Left renal pelvis (tissue), 4 donors: Measurements from ENCODE around the gene PEX10. TPM values are rescaled to one million over a fixed set of nuclear protein-coding genes. Genes with fewer than 3 reads are reported as not detected.
"Not testable (repeated sequence)": the region's sequence is repeated elsewhere in the genome, so short reads cannot be mapped to it uniquely, and the experiment has no call there.

Experiments
- DNase-seq, 4 donors: peaks; one replicate each; pipeline ENCODE4 v3.0.0-alpha.2; 2013; ENCODE audit warnings: low read depth in 4 of 4, low spot score in 3 of 4
- polyA plus RNA-seq, 4 donors: library from polyadenylated mRNA; unstranded; fragments of 120-200 nt; gene quantifications; one replicate each; pipeline ENCODE4 v1.2.1, GENCODE V29; 2013; ENCODE audit not compliant: insufficient read length in 4 of 4

The PEX10 gene
- polyA plus RNA-seq, 4 donors, result 12.4 to 29.9 (median 20.1) TPM

- DNase-seq, result no peak
Measured at GRCh38 chr1:2443277-2444137, 31.1 kb upstream of the PEX10 start.

DNA sequence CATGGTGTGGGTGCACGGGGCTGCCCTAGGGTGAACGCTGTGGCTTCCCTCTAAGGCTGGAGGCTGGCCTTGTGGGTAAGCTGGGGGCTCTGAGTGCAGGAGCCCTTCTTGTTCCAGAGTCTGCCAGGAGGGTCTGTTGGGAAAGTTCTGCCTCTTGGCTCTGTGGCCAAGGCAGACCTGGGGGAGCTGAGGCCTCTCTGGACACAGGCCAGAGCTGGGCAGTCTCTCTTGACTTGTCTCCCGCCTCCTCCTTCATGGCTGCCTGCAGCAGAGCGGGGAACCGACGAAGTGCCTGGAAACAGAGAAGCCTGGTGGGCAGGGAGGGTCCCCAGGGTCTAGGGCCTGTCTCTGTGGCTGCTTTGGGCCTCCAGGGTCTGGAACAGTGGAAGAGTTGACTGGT, 30.3 kb upstream of the PEX10 start:
- no peak for DNase-seq

- no peak for DNase-seq
Measured at GRCh38 chr1:2441746-2442145, 29.4 kb upstream of the PEX10 start.

DNA sequence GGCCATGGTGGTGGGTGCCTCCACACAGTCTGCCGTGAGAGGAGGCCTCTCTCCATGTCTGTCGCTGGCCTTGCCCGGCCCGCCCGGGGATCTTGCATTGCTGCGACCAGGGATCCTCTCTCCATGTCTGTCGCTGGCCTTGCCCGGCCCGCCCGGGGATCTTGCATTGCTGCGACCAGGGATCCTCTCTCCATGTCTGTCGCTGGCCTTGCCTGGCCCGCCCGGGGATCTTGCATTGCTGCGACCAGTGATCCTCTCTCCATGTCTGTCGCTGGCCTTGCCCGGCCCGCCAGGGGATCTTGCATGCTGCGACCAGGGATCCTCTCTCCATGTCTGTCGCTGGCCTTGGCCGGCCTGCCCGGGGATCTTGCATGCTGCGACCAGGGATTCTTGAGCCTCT, 28.0 kb upstream of the PEX10 start:
- DNase-seq, result not testable (repeated sequence)

- DNase-seq, result no peak
Measured at GRCh38 chr1:2439369-2439768, 27.0 kb upstream of the PEX10 start.

- no peak for DNase-seq
Measured at GRCh38 chr1:2438641-2439040, 26.3 kb upstream of the PEX10 start.

- DNase-seq, result no peak
Measured at GRCh38 chr1:2438038-2438437, 25.7 kb upstream of the PEX10 start.

DNA sequence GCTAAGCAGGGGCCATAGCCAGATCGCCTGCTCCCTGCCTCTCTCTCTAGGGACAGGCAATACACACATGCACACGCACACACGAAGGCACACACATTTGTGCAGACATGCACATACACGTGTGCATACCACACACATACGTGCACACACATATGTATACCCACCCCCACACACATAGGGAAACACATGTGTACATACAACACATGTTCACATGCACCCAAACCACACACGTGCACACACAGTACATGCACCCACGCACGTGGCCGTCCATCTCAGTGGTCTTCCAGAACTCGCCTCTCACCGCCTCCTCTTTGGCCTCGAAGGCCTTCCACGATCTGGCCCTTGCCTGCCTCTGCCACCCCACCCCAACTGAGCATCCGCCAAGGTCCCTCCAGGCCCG, 25.3 kb upstream of the PEX10 start:
- DNase-seq, result no peak

GRCh38 chr1:2436876-2437275, 24.5 kb upstream of the PEX10 start:
- DNase-seq, result no peak

GRCh38 chr1:2435746-2436355, 23.5 kb upstream of the PEX10 start:
- no peak for DNase-seq

DNA sequence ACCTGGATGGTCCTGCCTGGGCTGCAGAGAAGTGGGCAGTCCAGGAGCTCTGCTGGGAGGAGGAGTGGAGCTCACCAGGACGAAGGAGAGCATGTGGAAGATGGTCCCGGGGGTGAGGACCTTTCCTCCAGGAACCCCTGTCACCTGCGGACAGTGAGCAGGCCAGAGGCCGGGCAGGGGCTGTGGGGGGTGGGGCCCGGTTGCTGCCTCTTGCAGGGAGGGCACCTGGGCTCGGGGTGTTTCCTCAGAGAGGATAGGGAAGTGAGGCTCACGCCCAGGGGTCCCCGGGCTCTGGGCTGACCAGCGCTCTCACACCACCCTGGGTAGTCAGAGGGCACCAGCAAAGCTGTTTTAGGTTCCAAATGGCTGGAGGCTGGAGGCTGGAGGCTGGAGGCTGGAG, 22.7 kb upstream of the PEX10 start:
- DNase-seq, result no peak

DNA sequence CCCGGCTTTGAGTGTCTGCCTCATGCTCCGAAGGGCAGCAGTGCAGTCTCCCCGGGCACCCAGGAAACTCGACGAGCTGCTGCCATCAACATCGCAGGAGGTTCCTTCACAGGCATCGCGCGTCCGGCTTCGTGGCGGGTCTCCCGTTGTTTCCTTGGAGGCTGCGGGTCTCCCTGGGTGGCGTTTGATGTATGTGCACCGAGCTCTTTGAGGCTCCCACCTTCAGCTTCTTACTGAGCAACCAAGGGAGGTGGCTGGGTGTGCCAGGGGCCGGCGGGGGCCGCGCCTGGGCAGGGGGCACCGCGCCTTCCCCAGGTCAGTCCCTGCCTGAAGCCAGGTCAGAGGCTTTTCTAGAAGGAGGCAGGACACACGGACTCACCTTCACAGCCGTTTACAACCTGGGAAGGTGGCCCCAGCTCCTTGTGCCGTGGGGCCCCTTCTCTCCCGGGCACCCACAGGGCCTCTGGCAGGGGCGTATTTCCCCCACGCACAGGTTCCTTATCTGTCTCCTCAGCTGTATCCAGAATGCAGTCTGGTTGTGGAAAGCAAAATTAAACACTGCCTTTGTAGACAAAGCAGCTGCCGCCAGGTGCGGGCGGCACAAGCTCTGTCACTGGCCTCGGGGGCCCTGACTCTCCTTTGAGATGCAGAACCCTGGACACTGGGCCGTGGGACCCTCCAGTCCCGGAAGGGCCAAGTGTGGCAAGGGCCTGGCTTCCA, 21.7 kb upstream of the PEX10 start:
- DNase-seq, result no peak

DNA sequence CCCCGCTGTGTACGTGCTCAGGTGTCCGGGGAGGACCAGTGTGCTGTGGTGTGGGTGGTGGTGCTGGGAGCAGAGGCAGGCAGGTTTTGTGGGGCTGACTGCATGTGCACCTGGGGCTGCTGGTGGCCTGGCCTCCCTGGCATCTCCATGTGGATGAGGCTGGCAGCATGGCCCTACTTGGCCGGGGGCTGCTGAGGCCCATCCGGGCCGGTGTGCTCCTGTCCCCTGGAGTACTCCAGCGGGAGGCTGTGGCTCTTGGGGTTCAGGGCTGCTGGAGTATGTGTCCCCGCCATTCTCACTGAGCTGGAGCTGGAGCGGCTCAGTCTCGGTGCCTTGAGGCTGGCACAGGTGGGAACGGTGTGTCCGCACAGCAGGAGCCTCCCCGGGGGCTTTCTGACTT, 20.8 kb upstream of the PEX10 start:
- DNase-seq, result no peak

- DNase-seq, result no peak
Measured at GRCh38 chr1:2432441-2432844, 20.1 kb upstream of the PEX10 start.

GRCh38 chr1:2431518-2431917, 19.2 kb upstream of the PEX10 start:
- DNase-seq, result no peak

DNA sequence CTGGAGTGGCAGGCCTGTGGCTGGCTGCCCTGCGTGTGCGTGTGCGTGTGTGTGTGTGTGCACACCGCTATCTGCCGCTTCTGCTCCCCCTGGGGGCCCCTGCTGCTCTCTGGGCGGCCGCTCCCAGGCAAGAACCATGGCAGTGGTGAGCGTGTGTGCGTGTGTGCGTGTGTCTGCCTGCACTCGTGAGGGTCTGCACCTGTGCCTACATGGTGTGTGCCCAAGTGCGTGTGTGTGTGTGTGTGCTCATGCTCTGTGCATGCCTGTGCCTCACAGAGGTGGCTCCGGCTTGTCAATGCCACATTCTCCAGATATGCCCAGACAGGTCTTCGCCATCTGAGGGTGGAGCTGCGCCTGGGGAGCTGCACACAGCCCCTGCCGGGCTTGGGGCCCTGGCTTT, 18.7 kb upstream of the PEX10 start:
- no peak for DNase-seq

- DNase-seq, result no peak
Measured at GRCh38 chr1:2430592-2430973, 18.2 kb upstream of the PEX10 start.

- no peak for DNase-seq
Measured at GRCh38 chr1:2429780-2430591, 17.6 kb upstream of the PEX10 start.

- no peak for DNase-seq
Measured at GRCh38 chr1:2428490-2428889, 16.1 kb upstream of the PEX10 start.

- DNase-seq, result no peak
Measured at GRCh38 chr1:2427976-2428375, 15.6 kb upstream of the PEX10 start.

DNA sequence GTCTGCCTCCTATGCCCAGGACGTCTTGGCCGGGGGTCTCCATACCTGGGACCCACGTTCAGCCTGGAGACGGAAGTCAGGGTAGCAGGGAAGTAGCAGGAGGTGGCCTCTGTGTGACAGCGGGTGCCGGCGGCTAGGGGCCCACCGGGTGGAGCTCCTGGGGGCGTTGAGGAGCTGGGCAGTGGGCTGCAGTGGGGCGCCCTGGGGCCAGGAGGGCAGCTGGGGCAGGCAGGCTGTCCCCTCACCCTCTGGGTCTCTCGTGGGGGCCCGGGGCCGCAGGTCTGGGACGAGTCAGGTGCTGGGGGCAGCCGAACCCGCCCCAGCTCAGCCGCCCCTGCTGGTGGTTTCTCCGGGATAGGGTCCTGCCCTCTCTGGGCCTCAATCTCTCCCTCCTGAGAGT, 14.7 kb upstream of the PEX10 start:
- DNase-seq, result no peak
